NCI-H460 (cell line): ENCODE measurements around the gene GAPDHS. TPM values are rescaled to one million over a fixed set of nuclear protein-coding genes. Genes with fewer than 3 reads are reported as not detected.

Source experiments
- DNase-seq: peaks from one replicate; pipeline ENCODE4 v3.0.0-alpha.2; 2016; ENCODE audit warnings: low read depth; ENCODE audit errors: extremely low read depth
- total RNA-seq: library from RNA; depleted of rRNA; stranded (reverse); fragments of >200 nt; shearing (Covaris generic); gene quantifications from 2 replicates; pipeline ENCODE4 v1.2.3, GENCODE V29; 2014; rRNA removed

GAPDHS gene
- total RNA-seq, 1 experiment from 2014 or later: not detected

DNA sequence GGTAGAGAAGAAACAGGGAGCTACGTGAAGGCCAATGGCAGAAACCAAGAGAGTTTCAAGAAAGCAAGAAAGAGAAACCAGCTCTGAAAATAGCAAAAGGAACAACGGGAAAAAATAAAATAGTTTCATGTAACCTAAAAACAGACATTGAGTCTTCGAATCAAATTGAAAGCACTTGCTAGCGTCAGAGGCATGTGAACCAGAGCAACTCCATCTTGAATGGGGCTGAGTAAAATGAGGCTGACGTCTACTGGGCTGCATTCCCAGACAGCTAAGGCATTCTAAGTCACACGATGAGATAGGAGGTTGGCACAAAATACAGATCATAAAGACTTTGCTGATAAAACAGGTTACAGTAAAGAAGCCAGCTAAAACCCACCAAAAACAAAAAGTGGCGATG, 45.5 kb downstream of the GAPDHS start:
- no peak for DNase-seq

DNA sequence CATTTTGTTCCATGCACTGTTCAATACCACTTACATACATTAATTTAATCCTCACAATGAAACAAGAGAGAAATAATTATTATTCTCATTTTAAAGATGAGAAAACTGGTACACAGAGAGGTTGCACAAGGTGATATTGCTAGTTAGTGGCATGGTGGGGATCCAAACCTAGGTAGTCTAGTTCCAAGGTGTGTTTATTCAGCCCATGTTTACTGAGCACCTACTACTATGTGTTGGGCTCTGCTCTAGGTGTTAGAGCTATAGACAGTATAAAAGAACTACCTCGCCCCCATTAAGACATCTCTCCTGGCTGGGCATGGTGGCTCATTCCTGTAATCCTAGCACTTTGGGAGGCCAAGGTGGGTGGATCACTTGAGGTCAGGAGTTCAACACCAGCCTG, 49.5 kb downstream of the GAPDHS start:
- DNase-seq: no peak

DNA sequence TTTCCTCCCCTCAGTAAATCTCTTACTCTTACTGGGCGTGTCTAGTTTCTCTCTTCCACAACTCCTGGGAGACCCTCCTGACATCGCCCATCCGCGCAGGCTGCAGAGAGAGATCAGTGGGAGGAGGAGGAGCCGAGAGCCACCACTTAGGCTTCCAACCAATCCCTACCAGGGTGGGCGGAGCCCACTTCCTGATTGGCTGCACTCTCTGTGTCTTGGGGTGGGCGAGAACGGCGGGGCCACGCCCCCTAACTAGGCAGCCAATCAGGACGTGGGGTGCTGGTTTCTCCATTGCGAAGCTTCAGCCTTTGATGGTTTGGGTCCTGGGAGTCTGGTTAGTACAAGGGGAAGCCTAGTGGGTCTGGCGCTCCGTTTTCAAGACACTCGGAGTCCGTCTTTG, 52.6 kb downstream of the GAPDHS start, which contains the start of gene PMIS2:
TSS of gene PMIS2 (plus strand) at position 326 of the 400 bp plus-strand sequence. CDS start 87 bp downstream, outside the sequence.
- no peak for DNase-seq

DNA sequence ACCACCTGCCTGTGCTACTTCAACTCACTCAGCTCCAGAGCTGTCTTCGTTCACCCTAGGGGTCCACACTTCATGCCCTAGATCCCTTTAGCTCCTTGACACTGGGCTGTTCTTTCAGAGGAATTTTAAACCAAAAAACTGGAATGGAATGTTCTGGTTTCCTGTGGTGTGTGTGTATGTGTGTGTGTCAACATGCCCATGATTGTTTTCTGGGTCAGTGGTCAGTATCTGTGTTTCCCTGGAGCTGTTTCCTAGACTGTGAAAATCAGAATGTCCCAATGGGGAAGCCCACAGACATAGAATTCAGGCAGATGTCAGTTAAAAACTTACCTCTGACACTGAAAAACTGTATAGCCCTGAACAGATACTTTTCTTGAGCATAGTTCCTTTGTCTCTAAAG, 54.1 kb downstream of the GAPDHS start:
- DNase-seq: no peak

DNA sequence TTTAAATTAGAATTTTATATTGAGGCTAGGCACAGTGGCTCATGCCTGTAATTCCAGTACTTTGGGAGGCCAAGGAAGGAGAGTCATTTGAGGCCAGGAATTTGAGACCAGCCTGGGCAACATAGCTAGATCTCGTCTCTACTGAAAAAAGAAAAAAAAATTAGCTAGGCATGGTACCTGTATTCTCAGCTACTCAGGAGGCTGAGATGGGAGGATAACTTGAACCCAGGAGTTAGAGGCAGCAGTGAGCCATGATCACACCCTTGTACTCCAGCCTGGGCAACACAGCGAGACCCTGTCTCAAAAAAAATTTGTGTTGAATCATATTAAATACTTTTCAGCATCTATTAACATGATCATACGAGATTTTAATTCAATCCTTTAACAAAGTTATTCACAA, 57.6 kb downstream of the GAPDHS start:
- DNase-seq: no peak

DNA sequence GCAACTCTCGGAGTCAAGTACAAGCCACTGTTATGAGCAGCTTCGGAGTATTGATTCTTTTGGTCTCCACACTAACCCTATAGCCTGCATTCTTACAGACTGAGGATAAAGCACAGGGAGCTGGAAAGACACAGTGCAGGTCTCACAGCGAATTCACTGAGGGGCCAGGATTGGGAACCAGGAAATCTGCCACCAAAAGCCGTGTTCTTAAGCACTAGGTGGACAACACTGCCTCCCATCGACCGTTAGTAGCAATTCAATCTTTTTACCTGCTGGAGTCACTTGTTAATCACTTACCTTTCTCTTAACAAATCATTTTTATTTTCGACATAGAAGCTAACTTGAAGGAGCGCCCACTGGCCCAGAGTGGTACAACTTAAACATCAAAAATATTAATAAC, 59.0 kb downstream of the GAPDHS start:
- DNase-seq: peak; percentile 12

Other genes with a start within 250 kb of the GAPDHS start
- not detected in 2 replicates for gene MAG, start 241.3 kb upstream of the GAPDHS start, total RNA-seq
- gene CD22, start 204.3 kb upstream of the GAPDHS start, total RNA-seq: not detected in 2 replicates
- gene FFAR1, start 185.6 kb upstream of the GAPDHS start, total RNA-seq: not detected in 2 replicates
- gene FFAR3, start 175.0 kb upstream of the GAPDHS start, total RNA-seq: not detected in 2 replicates
- gene GPR42, start 162.4 kb upstream of the GAPDHS start, total RNA-seq: not detected in 2 replicates
- gene FFAR2, start 85.2 kb upstream of the GAPDHS start, total RNA-seq: not detected in 2 replicates
- gene KRTDAP, start 43.0 kb upstream of the GAPDHS start, total RNA-seq: not detected in 2 replicates
- gene DMKN, start 19.8 kb upstream of the GAPDHS start, total RNA-seq: 0.40 TPM in 1 of 2 replicates, not detected in the other
- not detected in 2 replicates for gene SBSN, start 5.1 kb upstream of the GAPDHS start, total RNA-seq
- gene TMEM147, start 12.2 kb downstream of the GAPDHS start, total RNA-seq: 231 and 277 TPM in 2 replicates
- gene ATP4A, start 30.2 kb downstream of the GAPDHS start, total RNA-seq: not detected in 2 replicates
- not detected in 2 replicates for gene PMIS2, start 52.7 kb downstream of the GAPDHS start, total RNA-seq
- gene HAUS5, start 79.3 kb downstream of the GAPDHS start, total RNA-seq: 8.6 and 9.9 TPM in 2 replicates
- 72.5 and 80.0 TPM in 2 replicates for gene RBM42, start 95.6 kb downstream of the GAPDHS start, total RNA-seq
- 0.30 TPM in 1 of 2 replicates, not detected in the other for gene ETV2, start 108.3 kb downstream of the GAPDHS start, total RNA-seq
- 297 and 343 TPM in 2 replicates for gene COX6B1, start 114.9 kb downstream of the GAPDHS start, total RNA-seq
- 0.25 TPM in 1 of 2 replicates, not detected in the other for gene UPK1A, start 133.1 kb downstream of the GAPDHS start, total RNA-seq
- not detected in 2 replicates for gene ZBTB32, start 171.1 kb downstream of the GAPDHS start, total RNA-seq
- 7.7 and 9.4 TPM in 2 replicates for gene KMT2B, start 184.5 kb downstream of the GAPDHS start, total RNA-seq
- 0.49 and 1.6 TPM in 2 replicates for gene IGFLR1, start 209.0 kb downstream of the GAPDHS start, total RNA-seq
- gene U2AF1L4, start 212.0 kb downstream of the GAPDHS start, total RNA-seq: 21.0 and 21.8 TPM in 2 replicates
- 63.8 and 70.6 TPM in 2 replicates for gene PSENEN, start 212.2 kb downstream of the GAPDHS start, total RNA-seq
- gene LIN37, start 215.1 kb downstream of the GAPDHS start, total RNA-seq: 7.0 and 8.4 TPM in 2 replicates
- 3.7 and 6.7 TPM in 2 replicates for gene HSPB6, start 223.6 kb downstream of the GAPDHS start, total RNA-seq
- 7.4 and 8.0 TPM in 2 replicates for gene PROSER3, start 224.7 kb downstream of the GAPDHS start, total RNA-seq
- gene ARHGAP33, start 242.1 kb downstream of the GAPDHS start, total RNA-seq: 3.1 and 3.5 TPM in 2 replicates